GM10248 (cell line): ENCODE results near the gene RPL37.

ENCODE experiments used
- CTCF ChIA-PET: fragments of 300-600 bp; sonication (Branson Sonifier 250); formaldehyde crosslinking; extraction: SDS; loops from one replicate; lab custom pipeline; 2021; ENCODE audit warnings: antibody characterized with exemption; lab: Yijun Ruan, JAX
- POLR2A ChIA-PET: fragments of 350-650 bp; sonication (Branson Sonifier 250); formaldehyde crosslinking; extraction: SDS; loops from one replicate; lab custom pipeline; 2020; ENCODE audit warnings: antibody characterized with exemption; lab: Yijun Ruan, JAX
- DNase-seq: peaks from one replicate; pipeline ENCODE4 v3.0.0; 2012; ENCODE audit errors: extremely low spot score
- CTCF ChIP-seq: IDR thresholded peaks from 2 replicates; pipeline ENCODE4 v1.5.1; 2012; ENCODE audit warnings: mild to moderate bottlenecking, low read depth; ENCODE audit errors: extremely low read depth, missing control alignments, control extremely low read depth

The RPL37 gene

DNA sequence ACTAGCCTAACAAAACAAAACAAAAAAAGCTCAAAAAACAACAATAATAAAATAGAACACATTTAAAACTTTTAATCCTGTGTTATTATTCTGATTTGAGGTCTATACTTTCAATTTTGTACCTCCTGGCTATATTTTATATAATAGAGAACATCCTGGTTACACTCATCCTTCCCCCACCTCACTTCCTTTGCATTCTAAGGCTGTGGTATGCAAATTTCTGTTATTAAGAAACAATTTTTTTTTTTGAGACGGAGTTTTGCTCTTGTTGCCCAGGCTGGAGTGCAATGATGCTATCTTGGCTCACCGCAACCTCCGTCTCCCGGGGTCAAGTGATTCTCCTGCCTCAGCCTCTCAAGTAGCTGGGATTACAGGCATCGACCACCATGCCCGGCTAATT is 3.1 kb upstream of the RPL37 start:
- CTCF ChIA-PET: no interaction called here
- POLR2A ChIA-PET: no interaction called here
- DNase-seq: no peak
- TF ChIP-seq CTCF: no peak

GRCh38 chr5:40834391-40834848 is 602 bp downstream of the RPL37 start:
- no peak for DNase-seq
- CTCF ChIA-PET: no interaction called here
- TF ChIP-seq CTCF: no peak
- POLR2A ChIA-PET: interaction anchor here (1.0 to 3.3 kb wide), 3 partner anchors 11 to 13 kb away, joined by 4 to 13 read pairs (median 7); no protein-coding TSS in a partner anchor

DNA sequence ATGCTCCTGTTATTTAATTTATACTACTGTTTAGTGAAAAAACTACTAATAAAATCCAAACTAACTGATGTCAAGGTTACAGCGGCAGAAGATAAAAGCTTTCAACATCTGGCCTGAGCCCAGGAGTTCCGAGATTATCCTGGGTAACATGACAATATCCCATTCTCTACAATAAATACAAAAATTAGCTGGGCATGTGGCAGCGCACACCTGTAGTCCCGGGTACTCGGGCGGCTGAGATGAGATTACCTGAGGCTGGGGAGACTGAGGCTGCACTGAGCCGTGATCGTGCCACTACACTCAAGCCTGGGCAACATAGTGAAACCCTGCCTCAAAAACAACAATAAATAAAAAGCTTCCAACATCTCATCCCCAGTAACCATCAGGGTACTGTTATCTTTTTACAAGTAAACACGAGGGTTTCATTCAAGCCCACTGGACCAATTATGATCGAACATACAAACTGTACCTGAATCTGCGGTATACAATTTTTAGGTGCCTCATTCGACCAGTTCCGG is 1.3 kb downstream of the RPL37 start:
- ChIA-PET CTCF (interaction anchor here (1.0 kb wide), 1 partner anchor 8 kb away, joined by 3 read pairs; no protein-coding TSS in a partner anchor), POLR2A (interaction anchor here (3.3 kb wide), 1 partner anchor 10 kb away, joined by 13 read pairs; no protein-coding TSS in a partner anchor)
- DNase-seq: no peak
- no peak for TF ChIP-seq CTCF

GRCh38 chr5:40832345-40832744 is 2.7 kb downstream of the RPL37 start:
- ChIA-PET POLR2A (interaction anchor here (0.5 to 3.3 kb wide), 3 partner anchors 8 to 454 kb away, joined by 3 to 13 read pairs (median 3); no protein-coding TSS in a partner anchor), CTCF (interaction anchor here (2.0 kb wide), 1 partner anchor 25 kb away, joined by 5 read pairs; no protein-coding TSS in a partner anchor)
- no peak for TF ChIP-seq CTCF
- no peak for DNase-seq

DNA sequence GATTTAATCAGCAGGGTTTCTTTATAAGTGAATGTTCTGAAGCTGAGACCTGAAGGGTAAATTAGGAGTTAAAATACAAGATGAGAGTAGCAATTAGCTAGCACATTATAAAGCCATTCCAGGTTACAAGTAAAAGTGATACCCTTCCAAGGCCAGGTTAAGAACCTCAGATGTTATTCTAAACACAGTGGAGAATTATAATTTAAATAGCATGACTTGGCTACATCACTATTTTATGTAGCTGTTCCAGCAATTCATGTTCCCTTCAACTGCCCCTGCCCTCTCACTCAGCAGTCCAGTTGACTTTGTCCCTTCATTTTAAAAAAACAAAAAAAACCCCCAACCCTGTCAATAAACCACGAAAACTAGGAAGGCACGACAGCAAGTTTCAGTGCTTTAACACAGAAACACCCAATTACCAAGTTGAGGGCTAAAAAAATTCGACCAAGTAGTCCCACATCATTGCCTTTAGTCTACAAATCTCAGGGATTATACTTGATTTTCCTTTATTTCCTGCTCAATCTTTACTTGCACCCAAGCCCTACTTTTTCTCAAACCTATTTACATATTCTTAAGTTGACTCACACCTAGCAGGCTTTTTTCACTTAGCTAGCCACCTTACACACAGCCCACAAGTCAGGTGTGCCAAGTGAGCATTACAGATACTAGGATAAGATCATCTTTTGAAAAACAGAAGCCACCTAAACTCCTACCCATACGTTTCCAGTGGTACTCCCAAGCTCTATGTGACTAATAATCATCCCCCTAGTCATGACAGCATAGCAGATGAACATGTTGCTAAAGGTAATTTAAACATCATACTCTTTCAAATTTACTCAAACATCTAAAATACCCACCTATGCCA is 3.4 kb downstream of the RPL37 start:
- no peak for TF ChIP-seq CTCF
- CTCF ChIA-PET: interaction anchor here (1.3 to 2.0 kb wide), 2 partner anchors 10 to 24 kb away, joined by 3 to 5 read pairs; no protein-coding TSS in a partner anchor
- DNase-seq: no peak
- POLR2A ChIA-PET: interaction anchor here (0.5 to 3.3 kb wide), 3 partner anchors 8 to 453 kb away, joined by 3 to 13 read pairs (median 3); no protein-coding TSS in a partner anchor
